HG03520 (cell line): ENCODE data around the gene JMJD1C.
A peak's percentile ranks its signal among the peaks of the same experiment; 100 is the strongest.
"Not testable (repeated sequence)": the region's sequence is repeated elsewhere in the genome, so short reads cannot be mapped to it uniquely, and the experiment has no call there.

Experiments used
- ATAC-seq: cut with Tn5 transposase; IDR thresholded peaks from one replicate; pipeline ENCODE4 v1.9.1; 2021; ENCODE audit warnings: mild to moderate bottlenecking, moderate library complexity; ENCODE audit not compliant: unreplicated experiment

JMJD1C gene

DNA sequence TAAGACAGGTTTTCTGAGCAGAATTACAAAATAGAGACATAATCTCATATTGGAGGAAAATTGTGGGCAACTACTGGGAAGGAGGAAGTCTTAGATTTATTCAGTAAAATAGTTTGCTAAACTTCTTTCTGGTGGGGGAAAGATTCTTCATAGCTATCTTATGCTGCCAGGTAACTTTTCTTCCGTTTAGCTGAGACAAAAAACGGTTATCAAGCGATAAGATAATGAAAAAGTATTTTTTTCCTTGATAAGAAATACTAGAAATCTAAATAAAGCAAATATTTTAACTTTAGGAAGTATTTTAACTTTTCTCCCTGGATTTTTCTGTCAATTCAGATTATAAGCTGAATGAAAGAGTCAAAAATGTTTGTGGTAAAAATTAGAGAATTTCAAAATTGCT is 52.3 kb downstream of the JMJD1C start:
- no peak for ATAC-seq

DNA sequence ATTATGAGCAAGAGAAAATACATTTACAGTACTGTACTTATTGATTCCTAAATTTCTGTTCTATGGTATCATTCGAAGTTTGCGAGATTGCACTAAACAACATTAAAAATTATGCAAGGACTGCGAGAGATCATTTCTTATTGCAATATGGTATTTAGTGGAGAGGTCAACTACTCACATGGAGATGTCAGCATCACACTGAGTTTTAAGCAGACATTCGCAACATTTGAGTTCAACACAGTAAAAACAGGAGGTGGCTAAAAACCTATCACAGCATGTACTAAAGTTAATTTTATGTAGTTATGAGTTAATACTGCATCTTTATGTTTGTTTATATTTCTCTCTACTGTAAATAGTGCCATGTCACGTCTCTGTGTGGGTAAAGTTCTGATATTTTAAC is 53.5 kb downstream of the JMJD1C start:
- ATAC-seq: no peak

DNA sequence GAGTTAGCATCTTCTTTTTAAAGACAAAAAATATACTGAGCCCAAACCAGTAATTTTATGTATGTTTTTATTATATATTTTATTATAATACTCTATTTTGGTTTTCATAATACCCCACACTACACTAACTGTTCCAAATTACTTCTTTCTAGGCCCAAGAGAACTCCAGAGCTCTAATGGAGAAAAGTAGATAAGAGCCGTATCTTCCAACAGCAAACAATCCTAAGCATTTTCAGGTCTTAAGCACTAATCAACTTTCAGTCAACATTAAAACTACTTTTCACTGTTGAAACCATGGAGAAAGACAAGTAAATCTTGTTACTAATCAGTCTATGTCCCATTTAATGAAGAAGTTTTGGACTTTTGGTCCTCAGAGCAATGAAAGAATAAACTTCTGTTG is 55.1 kb downstream of the JMJD1C start:
- no peak for ATAC-seq

DNA sequence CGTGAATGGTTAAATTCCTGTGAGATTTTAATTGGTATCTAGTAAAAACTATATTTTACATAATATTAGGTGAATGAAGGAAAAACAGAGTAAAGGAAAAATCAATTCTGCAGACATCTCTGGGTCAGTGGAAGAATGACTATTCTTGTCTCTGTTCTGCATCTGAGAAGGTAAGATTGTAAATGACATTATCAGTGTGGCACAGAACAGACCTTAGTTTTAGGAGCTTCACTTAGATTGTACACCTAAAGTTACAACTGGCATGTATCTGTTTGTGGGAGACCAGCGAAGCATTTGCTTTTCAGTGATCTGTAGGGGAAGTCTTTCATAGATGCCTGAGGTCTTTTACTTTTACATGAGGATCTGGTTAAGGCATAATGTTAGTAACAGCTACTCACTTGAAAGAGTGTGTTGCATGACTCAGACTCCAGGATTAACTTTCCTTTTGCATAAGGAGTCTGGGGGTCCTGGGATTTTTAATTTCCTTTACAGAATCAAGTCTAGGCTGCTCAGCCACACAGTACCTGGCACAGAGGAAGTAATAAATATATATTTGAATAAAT is 56.2 kb downstream of the JMJD1C start:
- ATAC-seq: no peak

DNA sequence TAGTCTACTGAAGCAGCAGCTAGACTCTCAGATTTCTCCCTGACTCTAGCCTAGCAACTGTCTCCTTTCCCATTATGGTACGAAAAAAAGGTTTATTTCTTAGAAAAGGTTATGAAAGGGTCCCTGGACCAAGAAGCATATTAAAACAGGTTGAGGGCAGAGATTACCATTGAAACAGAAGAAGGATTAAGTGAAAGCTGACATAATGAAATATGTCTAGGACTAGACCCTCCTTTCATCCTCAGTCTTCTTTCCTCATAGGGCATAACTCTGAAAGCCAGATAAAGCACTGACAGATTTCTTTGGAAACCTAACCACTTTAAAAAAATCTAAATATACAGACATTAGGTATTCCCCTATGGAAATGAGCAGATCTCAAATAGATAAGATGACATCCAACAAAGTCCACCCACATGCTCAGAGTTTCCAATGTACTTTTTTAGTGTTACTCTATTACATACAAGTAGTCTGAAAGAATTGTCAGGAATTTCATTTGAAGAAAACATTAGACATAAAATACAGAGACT is 58.6 kb downstream of the JMJD1C start:
- ATAC-seq: no peak

DNA sequence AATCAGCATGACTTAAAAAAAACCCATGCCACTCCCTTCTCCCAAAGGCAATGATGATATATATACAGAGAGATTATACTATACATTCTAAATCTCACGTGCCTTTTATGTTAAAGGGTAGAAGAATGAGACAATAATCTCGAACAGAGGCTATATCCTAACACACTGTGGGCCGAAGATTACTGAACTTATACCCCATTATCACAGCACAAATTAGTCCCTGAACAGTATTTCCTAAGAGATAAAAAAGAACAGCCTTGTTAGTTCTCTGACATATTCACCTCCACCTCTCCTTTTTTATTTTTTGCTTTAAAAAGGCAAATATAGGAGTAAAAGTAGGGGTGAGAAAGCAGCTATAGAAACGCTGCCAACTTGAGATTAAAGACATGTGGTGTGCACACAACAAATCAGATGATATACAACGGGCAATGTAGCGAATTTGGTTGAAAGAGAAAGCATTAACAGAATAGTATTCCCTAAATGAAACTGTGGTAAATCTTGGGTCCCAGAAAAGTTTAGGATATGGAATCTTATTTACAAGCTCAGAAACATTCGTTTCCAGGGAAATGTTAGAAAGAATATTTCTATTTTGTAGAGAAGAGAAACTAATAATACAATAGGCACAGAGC is 69.5 kb downstream of the JMJD1C start:
- ATAC-seq: no peak

DNA sequence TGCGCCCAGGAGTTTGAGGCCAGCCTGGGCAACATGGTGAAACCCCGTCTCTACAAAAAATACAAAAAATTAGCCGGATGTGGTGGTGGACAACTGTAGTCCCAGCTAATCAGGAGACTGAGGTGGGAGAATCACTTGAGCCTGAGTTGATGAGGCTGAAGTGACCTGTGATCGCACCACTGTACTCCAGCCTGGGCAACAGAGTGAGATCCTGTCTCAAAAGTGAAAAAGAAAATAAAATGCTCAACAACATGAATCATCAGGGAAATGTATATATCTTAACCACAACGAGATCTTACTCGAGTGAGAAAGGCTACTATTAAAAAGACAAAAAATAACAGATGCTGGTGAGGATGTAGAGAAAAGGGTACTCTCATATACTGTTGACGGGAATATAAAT is 72.7 kb downstream of the JMJD1C start:
- no peak for ATAC-seq

DNA sequence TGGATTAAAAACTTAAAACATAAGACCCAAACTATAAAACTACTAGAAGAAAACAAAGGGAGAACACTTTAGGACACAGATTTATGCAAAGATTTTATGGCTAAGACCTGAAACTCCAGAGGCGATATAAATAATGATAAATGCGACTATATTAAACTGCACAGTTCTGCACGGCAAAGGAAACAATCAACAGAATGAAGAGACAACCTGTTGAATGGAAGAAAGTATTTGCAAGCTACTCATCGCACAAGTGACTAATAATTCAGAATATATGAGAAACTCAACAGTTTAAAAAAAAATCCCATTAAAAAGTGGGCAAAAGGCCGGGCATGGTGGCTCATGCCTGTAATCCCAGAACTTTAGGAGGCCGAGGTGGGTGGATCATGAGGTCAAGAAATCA is 73.6 kb downstream of the JMJD1C start:
- no peak for ATAC-seq

DNA sequence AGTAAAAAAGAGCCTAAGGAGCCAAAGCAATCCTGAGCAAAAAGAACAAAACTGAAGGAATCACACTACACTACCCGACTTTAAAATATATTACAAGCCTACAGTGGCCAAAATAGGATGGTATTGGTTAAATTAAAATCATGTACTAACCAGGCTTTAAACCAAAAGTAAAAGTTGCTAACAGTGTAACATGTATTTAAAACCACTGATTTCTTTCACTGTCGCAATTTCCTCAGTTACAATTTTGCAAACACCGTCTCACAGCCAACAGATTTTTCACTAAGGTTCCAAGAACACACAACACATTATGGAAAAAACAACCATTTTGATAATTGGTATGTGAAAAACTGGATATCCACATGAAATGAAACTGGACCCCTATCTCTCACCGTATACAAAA is 74.0 kb downstream of the JMJD1C start:
- no peak for ATAC-seq

DNA sequence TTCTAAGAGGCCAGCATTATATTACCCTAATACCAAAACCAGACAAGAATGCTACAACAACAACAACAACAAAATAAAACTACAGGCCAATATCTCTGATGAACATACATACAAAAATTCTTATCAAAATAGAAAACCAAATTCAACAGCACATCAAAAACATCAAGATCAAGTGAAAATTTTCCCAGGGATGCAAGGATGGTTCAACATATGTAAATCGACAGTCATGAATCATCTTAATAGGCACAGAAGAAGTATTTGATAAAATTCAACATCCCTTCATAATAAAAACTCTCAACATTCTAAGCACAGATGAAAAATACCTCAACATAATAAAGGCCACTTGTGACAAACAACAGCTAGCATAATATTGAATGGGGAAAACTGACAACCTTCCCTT is 75.3 kb downstream of the JMJD1C start:
- no peak for ATAC-seq

DNA sequence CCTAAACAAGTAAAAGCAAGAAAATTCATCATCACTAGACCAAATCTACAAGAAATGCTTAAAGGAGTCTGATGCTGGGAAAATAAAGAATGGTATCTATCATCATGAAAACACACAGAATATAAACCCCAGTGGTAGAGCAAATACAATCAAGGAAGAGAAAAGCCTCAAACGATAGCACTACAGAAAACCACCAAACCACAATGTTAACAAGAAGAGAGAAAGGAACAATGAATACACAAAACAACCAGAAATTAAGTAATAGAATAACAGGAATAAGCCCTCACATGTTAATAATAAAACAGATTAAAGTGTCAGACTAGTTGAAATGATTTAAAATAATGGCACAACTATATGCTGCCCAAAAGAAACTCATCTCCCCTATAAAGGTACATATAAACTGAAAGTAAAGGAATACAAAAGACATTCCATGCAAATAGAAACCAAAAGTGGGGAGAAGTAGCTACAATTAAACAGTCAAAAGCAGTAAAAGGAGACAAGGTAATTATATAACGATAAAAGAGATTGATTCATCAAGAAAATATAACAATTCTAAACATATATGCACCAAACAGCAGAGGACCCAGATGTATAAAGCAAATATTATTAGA is 77.3 kb downstream of the JMJD1C start:
- ATAC-seq: no peak

DNA sequence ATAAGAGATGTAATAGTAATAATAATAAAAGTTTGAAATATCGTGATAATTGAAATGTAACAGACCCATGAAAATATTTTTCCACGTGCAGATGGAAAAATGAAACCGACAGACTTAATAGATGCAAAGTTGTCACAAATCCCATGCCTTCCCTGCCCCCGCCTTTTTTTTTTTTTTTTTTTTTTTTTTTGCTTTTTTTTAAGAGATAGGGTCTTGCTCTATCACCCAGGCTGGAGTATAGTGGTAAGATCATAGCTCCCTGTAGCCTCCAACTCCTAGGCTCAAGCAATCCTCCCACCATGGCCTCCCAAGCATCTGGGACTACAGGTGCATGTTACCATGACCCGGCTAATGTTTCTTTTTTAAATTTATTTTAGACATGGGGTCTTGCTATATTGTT is 80.5 kb downstream of the JMJD1C start:
- no peak for ATAC-seq

DNA sequence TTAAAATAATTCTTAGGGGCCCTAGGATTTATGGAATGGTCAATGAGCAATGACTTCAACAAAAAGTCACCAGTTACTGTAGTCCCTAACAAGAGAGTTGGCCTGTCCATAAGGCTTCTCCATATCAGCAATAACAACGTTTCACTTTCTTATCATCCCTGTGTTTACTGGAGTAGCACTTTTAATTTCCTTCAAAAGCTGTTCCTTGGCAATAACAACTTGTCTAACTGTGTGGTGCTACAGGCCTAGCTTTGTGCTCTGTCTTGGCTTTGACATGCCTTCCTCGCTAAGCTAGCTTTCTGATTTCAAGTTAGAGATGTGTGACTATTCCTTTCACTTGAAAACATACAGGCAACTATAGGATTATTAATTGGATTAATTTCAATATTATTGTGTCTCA is 81.1 kb downstream of the JMJD1C start:
- ATAC-seq: no peak

DNA sequence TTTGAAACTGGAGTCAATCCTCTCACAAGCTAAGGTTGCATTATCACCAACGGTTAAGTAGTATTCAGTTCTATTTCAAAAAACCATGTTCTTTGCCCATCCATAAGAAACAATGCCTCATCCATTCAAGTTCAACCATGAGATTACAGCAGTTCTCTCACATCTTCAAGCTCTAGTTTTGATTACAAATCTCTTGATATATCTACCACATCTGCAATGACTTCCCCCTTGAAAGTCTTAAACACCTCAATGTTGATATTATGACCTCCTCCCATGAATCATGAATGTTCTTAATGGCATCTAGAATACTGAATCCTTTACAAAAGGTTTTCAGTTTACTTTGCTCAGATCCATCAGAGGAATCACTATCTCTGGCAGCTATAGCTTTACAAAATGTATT is 81.8 kb downstream of the JMJD1C start:
- no peak for ATAC-seq

DNA sequence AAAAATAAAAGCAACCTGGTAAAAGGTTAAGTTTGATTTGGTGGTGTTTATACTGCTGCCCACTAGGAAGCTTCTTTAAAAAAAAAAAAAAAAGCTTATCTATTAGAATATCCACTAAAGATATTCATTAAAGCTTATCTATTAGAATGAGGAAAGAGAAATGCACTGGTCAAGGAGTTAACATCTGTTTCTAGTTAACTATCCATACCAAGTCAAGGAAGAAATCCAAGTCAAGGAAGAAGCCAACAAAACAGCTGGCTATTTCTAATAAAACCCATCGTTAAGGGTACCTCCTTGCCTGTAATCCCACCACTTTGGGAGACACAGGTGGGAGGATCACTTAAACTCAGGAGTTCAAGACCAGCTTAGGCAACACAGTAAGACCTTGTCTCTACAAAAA is 82.6 kb downstream of the JMJD1C start:
- no peak for ATAC-seq

DNA sequence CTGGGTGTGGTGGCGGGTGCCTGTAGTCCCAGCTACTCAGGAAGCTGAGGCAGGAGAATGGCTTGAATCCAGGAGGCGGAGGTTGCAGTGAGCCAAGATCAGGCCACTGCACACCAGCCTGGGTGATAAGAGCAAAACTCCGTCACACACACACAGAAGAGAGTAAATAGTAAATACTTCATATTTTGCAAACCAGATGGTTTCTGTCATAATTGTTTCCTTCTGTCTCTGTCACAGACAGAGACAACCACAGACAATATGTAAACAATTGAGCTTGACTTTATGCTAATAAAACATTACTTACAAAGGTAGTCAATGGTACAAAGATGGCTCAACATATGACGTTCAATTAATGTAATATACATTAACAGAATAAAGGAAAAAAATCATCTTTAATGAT is 83.7 kb downstream of the JMJD1C start:
- ATAC-seq: no peak

DNA sequence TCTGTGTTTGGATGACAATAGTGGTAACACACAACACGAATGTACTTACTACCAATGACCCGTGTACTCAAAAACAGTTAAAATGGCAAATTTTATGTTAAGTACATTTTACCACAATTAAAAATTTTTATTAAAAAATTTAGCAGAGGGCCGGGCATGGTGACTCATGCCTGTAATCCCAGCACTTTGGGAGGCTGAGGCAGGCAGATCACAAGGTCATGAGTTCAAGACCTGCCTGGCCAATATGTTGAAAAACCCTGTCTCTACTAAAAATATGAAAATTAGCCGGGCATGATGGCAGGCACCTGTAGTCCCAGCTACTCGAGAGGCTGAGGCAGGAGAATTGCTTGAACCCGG is 88.5 kb downstream of the JMJD1C start:
- not testable (repeated sequence) for ATAC-seq

DNA sequence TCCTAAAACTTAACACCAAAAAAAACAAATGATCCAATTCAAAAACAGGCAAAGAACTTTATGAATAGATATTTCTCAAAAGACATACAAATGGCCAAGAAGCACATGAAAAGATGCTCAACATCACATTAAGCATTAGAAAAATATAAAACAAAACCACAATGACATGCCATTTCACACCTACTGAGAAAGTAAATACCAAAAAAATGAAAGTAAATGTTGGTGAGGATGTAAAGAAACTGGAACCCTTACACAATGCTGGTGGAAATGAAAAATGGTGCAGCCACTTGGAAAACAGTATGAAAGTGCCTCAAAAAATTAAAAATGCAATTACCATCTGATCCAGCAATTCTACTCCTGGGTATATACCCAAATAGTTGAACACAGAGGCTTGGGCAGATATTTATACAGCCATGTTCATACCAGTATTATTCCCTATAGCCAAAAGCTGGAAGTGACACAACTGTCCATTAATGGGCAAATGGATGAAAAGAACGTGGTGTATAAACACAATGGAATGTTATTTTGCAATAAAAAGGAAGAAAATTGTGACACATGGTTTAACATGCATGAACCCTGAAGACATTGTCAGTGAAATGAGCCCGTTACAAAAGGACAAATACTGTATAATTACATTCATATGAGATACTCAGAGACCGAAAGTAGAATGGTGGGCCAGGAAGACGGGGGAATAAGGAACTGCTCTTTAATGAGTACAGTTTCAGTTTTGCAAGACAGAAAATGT is 89.0 kb downstream of the JMJD1C start:
- ATAC-seq: peak; percentile 97

DNA sequence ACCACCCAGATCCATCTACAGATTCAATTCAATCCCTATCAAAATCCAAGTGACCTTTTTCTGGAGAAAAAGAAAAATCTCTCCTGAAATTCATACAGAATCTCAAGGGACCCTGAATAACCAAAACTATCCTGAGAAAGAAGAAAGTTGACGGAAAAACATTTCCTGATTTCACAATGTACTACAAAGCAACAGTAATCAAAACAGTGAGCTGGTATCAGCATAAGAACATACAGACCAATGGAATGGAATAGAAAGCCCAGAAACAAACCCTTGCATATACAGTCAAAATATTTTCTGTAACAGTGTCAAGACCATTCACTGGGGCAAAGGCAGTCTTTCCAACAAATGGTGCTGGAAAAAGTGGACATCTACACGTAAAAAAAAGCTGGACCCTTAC is 89.9 kb downstream of the JMJD1C start:
- ATAC-seq: no peak

DNA sequence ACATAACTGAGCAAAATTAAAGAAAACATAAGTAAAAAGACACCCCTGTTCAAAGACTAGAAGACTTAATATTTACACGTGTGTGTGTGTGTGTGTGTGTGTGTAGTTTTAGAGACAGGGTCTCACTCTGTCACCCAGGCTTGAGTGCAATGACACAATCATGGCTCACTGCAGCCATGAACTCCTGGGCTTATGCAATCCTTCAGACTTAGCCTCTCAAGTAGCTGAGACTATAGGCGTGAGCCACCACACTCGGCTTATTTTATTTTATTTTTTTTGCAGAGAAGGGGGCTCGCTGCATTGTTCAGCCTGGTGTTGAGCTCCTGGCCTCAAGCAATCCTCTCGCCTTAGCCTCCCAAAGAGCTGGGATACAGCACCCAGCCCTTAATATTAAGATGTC is 90.3 kb downstream of the JMJD1C start:
- no peak for ATAC-seq

DNA sequence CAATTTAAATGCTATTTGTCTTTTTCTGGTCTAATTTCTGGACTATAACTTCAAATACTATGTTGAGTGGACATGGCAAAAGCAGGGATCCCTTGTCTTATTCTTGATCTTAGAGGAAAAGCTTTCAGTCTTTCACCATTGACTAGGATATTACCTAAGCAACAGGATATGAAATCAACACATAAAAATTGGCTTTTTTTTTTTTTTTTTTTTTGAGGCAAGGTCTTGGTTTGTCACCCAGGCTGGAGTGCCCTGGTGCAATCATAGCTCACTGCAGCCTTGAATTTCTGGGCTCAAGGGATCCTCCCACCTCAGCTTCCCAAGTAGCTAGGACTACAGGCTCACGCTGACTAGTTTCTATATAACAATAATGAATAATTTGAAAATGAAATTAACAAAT is 90.8 kb downstream of the JMJD1C start:
- ATAC-seq: no peak

DNA sequence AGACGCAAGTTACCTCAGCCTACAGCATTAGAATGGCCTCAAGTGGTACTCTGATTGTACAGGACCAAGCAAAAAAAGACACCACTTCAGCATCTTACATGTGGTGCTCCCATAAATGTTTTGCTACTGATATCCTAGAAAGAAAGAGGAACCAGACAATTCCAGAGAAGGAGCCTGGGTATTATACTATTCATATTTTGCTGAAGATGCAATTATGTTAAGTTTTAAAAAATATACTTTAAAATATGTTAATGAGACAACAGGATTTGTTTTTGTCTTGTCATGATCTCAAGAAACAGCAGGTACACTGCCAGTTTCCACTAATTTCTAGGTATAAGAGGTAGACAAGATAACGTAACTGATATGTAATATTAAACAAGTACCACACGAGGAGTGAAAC is 92.6 kb downstream of the JMJD1C start:
- ATAC-seq: no peak
